Sigmoid colon (tissue), 7 donors: ENCODE results near the gene SIPA1L3. TPM values are rescaled to one million over a fixed set of nuclear protein-coding genes. Genes with fewer than 3 reads are reported as not detected.

ENCODE experiments used
- DNase-seq: peaks from one replicate; pipeline ENCODE4 v3.0.0-alpha.2; 2019
- H3K27ac ChIP-seq, 4 donors: fragments of 200-600 bp; sonication (generic); one replicate each; pipeline ENCODE4 v1.5.1; 2016 to 2019; ENCODE audit warnings: mild to moderate bottlenecking in 1 of 4
- H3K27me3 ChIP-seq, 3 donors: fragments of 200-600 bp; sonication (generic); one replicate each; pipeline ENCODE4 v1.5.1; 2019; ENCODE audit warnings: mild to moderate bottlenecking in 1 of 3
- H3K36me3 ChIP-seq, 4 donors: fragments of 200-600 bp; sonication (generic); one replicate each; pipeline ENCODE4 v1.5.1; 2016 to 2019
- H3K4me1 ChIP-seq, 4 donors: fragments of 200-600 bp; sonication (generic); one replicate each; pipeline ENCODE4 v1.5.1; 2017 to 2019
- H3K4me3 ChIP-seq, 4 donors: fragments of 200-600 bp; sonication (generic); one replicate each; pipeline ENCODE4 v1.5.1; 2017 to 2019; ENCODE audit warnings: mild to moderate bottlenecking in 2 of 4, moderate library complexity in 1 of 4
- H3K9me3 ChIP-seq, 4 donors: fragments of 200-600 bp in 3 of 4; sonication (generic) in 3 of 4; one replicate each; pipeline versions ENCODE4 v1.5.1 to v1.6.1; 2013 to 2019
- EP300 ChIP-seq, 4 donors: sonication (generic); formaldehyde crosslinking; IDR thresholded peaks; one replicate each; pipeline ENCODE4 v1.6.1; 2017; ENCODE audit warnings: antibody characterized with exemption in 4 of 4
- POLR2A ChIP-seq, 2 donors: fragments of 450-650 bp; IDR thresholded peaks; one replicate each; pipeline ENCODE4 v1.6.1; 2016; ENCODE audit warnings: antibody characterized with exemption in 2 of 2, mild to moderate bottlenecking in 2 of 2, moderate library complexity in 2 of 2
- POLR2AphosphoS5 ChIP-seq, 4 donors: sonication (generic); formaldehyde crosslinking; IDR thresholded peaks; one replicate each; pipeline ENCODE4 v1.6.1; 2017; ENCODE audit warnings: antibody characterized with exemption in 4 of 4
- WGBS, 2 donors: extraction: QIAGEN DNeasy Blood & Tissue Kit; methylation state at CpG; one replicate each; pipeline ENCODE4 v1.1.7; 2013; 5-methylcytosine and 5-hydroxymethylcytosine counted together
- intact Hi-C: fragments of 100-400 bp; cut with DNase I; formaldehyde crosslinking; loops from one replicate; pipeline ENCODE4 v1.15.1; 2023
- polyA plus RNA-seq, 3 donors: library from polyadenylated mRNA; stranded (reverse); fragments of 200-250 nt; gene quantifications; one replicate each; pipeline ENCODE4 v1.2.3, GENCODE V29; 2013
- total RNA-seq, 4 donors: library from RNA; depleted of rRNA; stranded (reverse); fragments of >200 nt; gene quantifications; one replicate each; pipeline ENCODE4 v1.1.0, GENCODE V29; 2016
- TF ChIP-seq, protein P1 (sequence below), 4 experiments: fragments of 450-650 bp in 3 of 4; fragments of 200-600 bp in 1 of 4; IDR thresholded peaks; one replicate each; pipeline ENCODE4 v1.5.1; 2016 to 2019; ENCODE audit warnings: antibody characterized with exemption in 4 of 4, mild to moderate bottlenecking in 3 of 4, moderate library complexity in 2 of 4
- donor health status: healthy with polysubstance abuse.
- donor health status: Bipolar disorder and iron deficiency.
- donor health status: healthy.

Gene SIPA1L3
- total and polyA plus RNA-seq, 7 donors, result 7.7 to 47.9 (median 9.9) TPM

DNA sequence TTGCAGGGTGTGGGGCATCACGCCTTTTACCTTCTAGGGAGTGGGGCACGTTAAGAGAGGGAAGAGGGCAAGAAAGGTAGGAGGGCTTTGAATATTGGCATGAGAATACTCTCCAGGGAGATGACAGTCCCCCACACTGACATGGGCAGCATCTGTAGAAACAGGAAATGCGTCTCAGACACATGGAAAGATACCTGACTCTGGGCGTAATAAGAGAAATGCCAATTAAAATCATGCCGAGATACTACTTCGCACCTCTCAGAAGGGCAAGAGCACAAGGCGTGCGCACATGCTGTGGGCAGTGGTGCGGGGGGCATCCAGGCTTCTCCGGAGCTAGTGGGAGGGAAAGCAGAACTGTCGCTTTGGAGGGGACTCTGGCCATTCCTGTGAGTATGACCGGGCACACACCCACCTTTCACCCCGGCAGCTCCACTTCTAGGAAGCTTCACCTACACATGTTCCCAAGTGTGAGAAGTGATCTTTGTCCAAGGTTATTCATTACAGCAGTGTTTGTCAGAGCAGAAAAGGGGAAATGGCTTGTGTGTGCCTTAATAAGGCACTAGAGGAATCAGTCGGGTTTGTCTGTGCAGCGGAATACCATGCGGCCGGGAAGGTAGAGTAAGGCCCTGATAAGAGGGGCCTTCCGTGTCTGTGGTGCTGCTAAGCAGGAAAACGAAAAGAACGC, 99.5 kb downstream of the SIPA1L3 start:
- intact Hi-C loops, result loop anchor here (10.0 kb wide), 1 partner anchor 102 kb away; the partner anchor contains the start of genes SIPA1L3 and WDR87
- no peaks in the 10 kb centered on the region for H3K9me3 ChIP-seq
- peaks cover 0 to 24% (median 22%) of the 10 kb centered on the region in 4 donors for H3K4me1 ChIP-seq
- H3K36me3 ChIP-seq, result no peaks in the 10 kb centered on the region
- no peak for TF ChIP-seq POLR2A (IDR thresholded peaks at IDR 0.05)
- TF ChIP-seq, protein P1, sequence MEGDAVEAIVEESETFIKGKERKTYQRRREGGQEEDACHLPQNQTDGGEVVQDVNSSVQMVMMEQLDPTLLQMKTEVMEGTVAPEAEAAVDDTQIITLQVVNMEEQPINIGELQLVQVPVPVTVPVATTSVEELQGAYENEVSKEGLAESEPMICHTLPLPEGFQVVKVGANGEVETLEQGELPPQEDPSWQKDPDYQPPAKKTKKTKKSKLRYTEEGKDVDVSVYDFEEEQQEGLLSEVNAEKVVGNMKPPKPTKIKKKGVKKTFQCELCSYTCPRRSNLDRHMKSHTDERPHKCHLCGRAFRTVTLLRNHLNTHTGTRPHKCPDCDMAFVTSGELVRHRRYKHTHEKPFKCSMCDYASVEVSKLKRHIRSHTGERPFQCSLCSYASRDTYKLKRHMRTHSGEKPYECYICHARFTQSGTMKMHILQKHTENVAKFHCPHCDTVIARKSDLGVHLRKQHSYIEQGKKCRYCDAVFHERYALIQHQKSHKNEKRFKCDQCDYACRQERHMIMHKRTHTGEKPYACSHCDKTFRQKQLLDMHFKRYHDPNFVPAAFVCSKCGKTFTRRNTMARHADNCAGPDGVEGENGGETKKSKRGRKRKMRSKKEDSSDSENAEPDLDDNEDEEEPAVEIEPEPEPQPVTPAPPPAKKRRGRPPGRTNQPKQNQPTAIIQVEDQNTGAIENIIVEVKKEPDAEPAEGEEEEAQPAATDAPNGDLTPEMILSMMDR (IDR thresholded peaks at IDR 0.05), result no peak
- TF ChIP-seq EP300 (IDR thresholded peaks at IDR 0.05), result no peak
- no peak for TF ChIP-seq POLR2AphosphoS5 (IDR thresholded peaks at IDR 0.05)
- no peak for DNase-seq
- H3K4me3 ChIP-seq, result no peak overlapping the region
- WGBS, 2 donors, result 80 to 84% methylated on average over 20 of the region's 20 CpGs
- no peaks in the 10 kb centered on the region for H3K27me3 ChIP-seq
- H3K27ac ChIP-seq, result no peak overlapping the region

DNA sequence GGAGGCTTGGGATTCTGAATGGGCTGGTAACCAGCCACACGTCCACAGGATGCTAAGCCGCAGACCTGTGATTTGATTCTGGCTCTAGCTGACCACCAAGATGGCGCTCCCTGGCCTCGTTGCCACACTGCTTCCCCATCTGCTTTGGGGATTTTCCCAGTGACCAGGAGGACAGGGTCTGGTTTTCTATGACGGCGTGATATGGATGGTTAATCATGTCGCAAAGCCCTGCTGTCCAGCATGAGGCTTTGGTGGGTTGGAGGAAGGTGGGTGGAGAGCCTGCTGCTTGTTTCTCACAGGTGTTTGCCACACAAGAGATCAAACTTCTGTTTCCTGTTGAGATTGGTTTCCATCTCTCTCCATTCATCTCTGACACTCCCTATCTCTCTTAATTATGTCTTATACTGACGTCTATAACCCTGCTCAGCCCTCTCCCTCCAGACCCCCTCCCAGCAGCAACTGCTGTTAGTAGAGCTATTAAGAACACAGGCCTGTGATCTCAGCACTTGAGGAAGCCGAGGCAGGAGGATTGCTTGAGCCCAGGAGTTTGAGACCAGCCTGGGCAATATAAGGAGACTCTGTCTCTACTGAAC, 102.7 kb downstream of the SIPA1L3 start:
- H3K36me3 ChIP-seq, result no peaks in the 10 kb centered on the region

DNA sequence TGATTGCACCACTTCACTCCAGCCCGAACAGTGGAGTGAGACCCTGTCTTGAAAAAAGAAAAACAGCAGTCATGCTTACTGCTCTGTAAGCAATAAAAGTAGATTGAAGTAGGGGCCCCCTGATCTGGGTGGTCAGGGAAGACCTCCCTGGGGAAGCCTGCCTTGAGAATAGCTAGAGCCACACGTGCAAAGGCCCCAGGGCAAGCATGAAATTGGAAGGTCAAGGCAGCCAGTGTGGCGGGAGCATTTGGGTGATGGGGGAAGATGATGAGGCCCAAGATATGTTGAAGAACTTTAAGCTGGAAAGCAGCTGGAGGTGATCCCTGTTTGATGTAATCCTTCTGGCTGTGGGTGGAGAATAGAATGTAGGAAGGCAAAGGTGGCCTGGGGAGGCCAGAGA, 104.4 kb downstream of the SIPA1L3 start:
- Histone ChIP-seq H3K9me3 (no peaks in the 10 kb centered on the region), H3K27ac (no peak overlapping the region), H3K4me1 (no peaks in the 10 kb centered on the region), H3K36me3 (no peaks in the 10 kb centered on the region), H3K27me3 (no peaks in the 10 kb centered on the region), H3K4me3 (no peak overlapping the region)
- no peak for DNase-seq
- intact Hi-C loops, result no loop called here
- TF ChIP-seq, protein P1 (IDR thresholded peaks at IDR 0.05), result no peak
- TF ChIP-seq POLR2A (IDR thresholded peaks at IDR 0.05) (no peak), EP300 (IDR thresholded peaks at IDR 0.05) (no peak), POLR2AphosphoS5 (IDR thresholded peaks at IDR 0.05) (no peak)
- 82 to 93% methylated on average over 3 of the region's 3 CpGs for WGBS, 2 donors

More for the DNA sequence above, 102.7 kb downstream of the SIPA1L3 start:
- intact Hi-C loops, result loop anchor here (10.0 kb wide), 1 partner anchor 105 kb away; the partner anchor contains the start of genes SIPA1L3 and WDR87
- DNase-seq, result no peak
- Histone ChIP-seq H3K27ac (no peak overlapping the region), H3K27me3 (no peaks in the 10 kb centered on the region), H3K9me3 (no peaks in the 10 kb centered on the region), H3K4me3 (no peak overlapping the region), H3K4me1 (peaks cover 0 to 7% (median 6%) of the 10 kb centered on the region in 4 donors)
- TF ChIP-seq POLR2A (IDR thresholded peaks at IDR 0.05) (no peak), EP300 (IDR thresholded peaks at IDR 0.05) (no peak), POLR2AphosphoS5 (IDR thresholded peaks at IDR 0.05) (no peak)
- TF ChIP-seq, protein P1 (IDR thresholded peaks at IDR 0.05), result no peak
- WGBS, 2 donors, result 83 to 93% methylated on average over 9 of the region's 9 CpGs

DNA sequence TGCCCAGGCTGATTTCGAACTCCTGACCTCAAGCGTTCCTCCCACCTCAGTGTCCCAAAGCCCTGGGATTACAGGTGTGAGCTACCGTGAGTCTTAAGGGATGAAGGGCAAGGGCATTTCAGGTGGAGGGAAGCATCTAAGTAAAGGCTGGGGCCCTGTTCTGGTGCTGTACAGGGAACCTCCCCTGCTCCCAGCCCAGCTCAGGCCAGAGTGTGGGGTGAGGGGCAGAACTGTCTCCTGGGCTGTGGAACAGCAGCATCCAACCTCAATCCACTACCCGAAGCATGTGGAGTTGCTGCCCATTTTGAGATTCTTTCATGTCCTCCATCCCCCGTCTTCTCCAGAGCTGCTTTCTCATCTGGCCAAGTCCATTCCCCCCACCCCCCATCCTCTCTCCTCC, 105.3 kb downstream of the SIPA1L3 start:
- TF ChIP-seq POLR2AphosphoS5 (IDR thresholded peaks at IDR 0.05) (no peak), POLR2A (IDR thresholded peaks at IDR 0.05) (no peak), EP300 (IDR thresholded peaks at IDR 0.05) (no peak)
- TF ChIP-seq, protein P1 (IDR thresholded peaks at IDR 0.05), result no peak
- intact Hi-C loops, result no loop called here

More for the DNA sequence above, 105.3 kb downstream of the SIPA1L3 start:
- DNase-seq, result no peak
- H3K9me3 ChIP-seq, result no peaks in the 10 kb centered on the region
- 76 to 78% methylated on average over 5 of the region's 5 CpGs for WGBS, 2 donors
- H3K27ac ChIP-seq, result no peak overlapping the region
- H3K4me3 ChIP-seq, result no peak overlapping the region
- H3K4me1 ChIP-seq, result no peaks in the 10 kb centered on the region
- H3K36me3 ChIP-seq, result no peaks in the 10 kb centered on the region
- no peaks in the 10 kb centered on the region for H3K27me3 ChIP-seq
